HepG2 (cell line): Measurements from ENCODE around the gene RAE1. TPM values are rescaled to one million over a fixed set of nuclear protein-coding genes. Genes with fewer than 3 reads are reported as not detected.

Experiments used
- HNF4A ChIP-seq: sonication (generic); formaldehyde crosslinking; IDR thresholded peaks from 2 replicates; pipeline ENCODE4 v1.4.0; 2020; ENCODE audit warnings: missing genetic modification reagents
- RXRB ChIP-seq: IDR thresholded peaks from 2 replicates; pipeline ENCODE4 v1.6.1; 2016; ENCODE audit warnings: borderline replicate concordance, missing genetic modification reagents, missing compliant biosample characterization
- ZFX ChIP-seq: sonication (generic); formaldehyde crosslinking; IDR thresholded peaks from 2 replicates; pipeline ENCODE4 v1.4.0; 2020; ENCODE audit warnings: mild to moderate bottlenecking, low read depth, missing genetic modification reagents, moderate library complexity
- ZNF292 ChIP-seq: sonication (generic); formaldehyde crosslinking; IDR thresholded peaks from 2 replicates; pipeline ENCODE4 v1.8.1; 2022; ENCODE audit warnings: mild to moderate bottlenecking, low read depth, missing genetic modification reagents, borderline replicate concordance
- ZNF589 ChIP-seq: sonication (generic); formaldehyde crosslinking; conservative IDR thresholded peaks from 2 replicates; pipeline ENCODE4 v1.8.0; 2022; ENCODE audit warnings: mild to moderate bottlenecking, moderate library complexity, missing genetic modification reagents
- ZNF816 ChIP-seq: sonication (generic); formaldehyde crosslinking; IDR thresholded peaks from 2 replicates; pipeline ENCODE4 v1.8.0; 2022; ENCODE audit warnings: missing genetic modification reagents, mild to moderate bottlenecking, borderline replicate concordance
- polyA plus RNA-seq, 8 experiments: library from polyadenylated mRNA; depleted of rRNA in 3 of 8; stranded (reverse) in 7 of 8; unstranded in 1 of 8; fragments of >200 nt; fragmentation: Illumina TruSeq in 4 of 8; extraction: Trizol in 4 of 8; gene quantifications; 2 replicates each; pipeline versions ENCODE4 v1.2.1 to v1.2.3, GENCODE V29; 2011 to 2016; ENCODE audit warnings: low read depth in 4 of 8, missing spikeins in 1 of 8, mixed read lengths in 1 of 8; ENCODE audit not compliant: insufficient read depth in 1 of 8
- total RNA-seq, 5 experiments: library from RNA; depleted of rRNA; stranded (reverse); fragments of >200 nt; fragmentation: Illumina TruSeq; extraction: Trizol; gene quantifications; 2 replicates each; pipeline ENCODE4 v1.2.3, GENCODE V29; 2016; ENCODE audit warnings: low read depth in 1 of 5
- TF ChIP-seq, protein P1 (sequence below): sonication (generic); formaldehyde crosslinking; IDR thresholded peaks from 2 replicates; pipeline ENCODE4 v1.5.1; 2020; ENCODE audit warnings: mild to moderate bottlenecking, missing genetic modification reagents, borderline replicate concordance
- TF ChIP-seq, protein P2 (sequence below), 2 experiments: fragments of 450-650 bp in 1 of 2; sonication (generic) in 1 of 2; formaldehyde crosslinking in 1 of 2; IDR thresholded peaks; 2 replicates each; pipeline versions ENCODE4 v1.6.1 to v1.8.0; 2016 to 2022; ENCODE audit warnings: antibody characterized with exemption in 1 of 2, mild to moderate bottlenecking in 1 of 2, missing genetic modification reagents in 1 of 2

Gene RAE1
- total and polyA plus RNA-seq, 2 of the 13 experiments (the other 11 are each of a cell fraction or from before 2014, with no cell fraction given), result 36.1 to 72.9 TPM

DNA sequence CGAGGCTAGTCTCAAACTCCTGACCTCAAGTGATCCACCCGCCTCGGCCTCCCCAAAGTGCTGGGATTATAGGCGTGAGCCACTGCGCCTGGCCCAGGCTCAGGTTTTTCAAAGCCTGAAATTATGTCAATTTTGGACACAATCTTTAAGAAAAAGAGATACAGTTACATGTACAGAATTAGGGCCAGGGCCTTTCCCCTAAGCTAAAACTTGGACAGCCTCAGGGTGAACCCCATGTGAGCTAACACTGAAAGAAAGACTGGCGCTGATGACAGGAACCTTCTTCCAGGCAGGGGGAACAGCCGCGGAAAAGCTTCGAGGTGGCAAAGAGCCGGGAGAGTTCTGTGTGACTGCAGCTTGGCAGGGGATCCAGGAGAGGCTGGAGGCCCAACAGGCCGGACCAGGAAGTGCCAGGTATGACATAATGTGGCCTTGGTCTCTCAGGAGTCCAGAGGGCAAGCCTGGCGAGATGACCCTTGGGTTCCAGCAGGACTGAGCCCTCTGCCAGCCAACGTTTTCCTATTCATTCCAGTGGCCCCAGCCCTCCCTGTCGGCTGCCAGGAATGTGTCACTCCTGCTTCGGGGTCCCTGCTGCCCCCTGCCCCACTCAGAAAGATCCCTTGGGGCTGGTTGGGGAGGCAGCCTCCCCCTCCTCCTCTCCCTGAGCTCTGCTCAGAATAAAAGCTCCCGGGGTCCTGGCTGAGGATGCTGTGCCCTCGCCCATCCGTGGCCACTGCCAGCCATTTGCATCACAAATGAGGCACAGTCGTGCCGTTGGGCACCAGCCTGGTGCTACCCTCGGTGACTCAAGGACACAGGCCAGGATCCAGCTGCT lies 77.5 kb downstream of the RAE1 start (continued):
- no peak for TF ChIP-seq ZNF589
- TF ChIP-seq, protein P1, sequence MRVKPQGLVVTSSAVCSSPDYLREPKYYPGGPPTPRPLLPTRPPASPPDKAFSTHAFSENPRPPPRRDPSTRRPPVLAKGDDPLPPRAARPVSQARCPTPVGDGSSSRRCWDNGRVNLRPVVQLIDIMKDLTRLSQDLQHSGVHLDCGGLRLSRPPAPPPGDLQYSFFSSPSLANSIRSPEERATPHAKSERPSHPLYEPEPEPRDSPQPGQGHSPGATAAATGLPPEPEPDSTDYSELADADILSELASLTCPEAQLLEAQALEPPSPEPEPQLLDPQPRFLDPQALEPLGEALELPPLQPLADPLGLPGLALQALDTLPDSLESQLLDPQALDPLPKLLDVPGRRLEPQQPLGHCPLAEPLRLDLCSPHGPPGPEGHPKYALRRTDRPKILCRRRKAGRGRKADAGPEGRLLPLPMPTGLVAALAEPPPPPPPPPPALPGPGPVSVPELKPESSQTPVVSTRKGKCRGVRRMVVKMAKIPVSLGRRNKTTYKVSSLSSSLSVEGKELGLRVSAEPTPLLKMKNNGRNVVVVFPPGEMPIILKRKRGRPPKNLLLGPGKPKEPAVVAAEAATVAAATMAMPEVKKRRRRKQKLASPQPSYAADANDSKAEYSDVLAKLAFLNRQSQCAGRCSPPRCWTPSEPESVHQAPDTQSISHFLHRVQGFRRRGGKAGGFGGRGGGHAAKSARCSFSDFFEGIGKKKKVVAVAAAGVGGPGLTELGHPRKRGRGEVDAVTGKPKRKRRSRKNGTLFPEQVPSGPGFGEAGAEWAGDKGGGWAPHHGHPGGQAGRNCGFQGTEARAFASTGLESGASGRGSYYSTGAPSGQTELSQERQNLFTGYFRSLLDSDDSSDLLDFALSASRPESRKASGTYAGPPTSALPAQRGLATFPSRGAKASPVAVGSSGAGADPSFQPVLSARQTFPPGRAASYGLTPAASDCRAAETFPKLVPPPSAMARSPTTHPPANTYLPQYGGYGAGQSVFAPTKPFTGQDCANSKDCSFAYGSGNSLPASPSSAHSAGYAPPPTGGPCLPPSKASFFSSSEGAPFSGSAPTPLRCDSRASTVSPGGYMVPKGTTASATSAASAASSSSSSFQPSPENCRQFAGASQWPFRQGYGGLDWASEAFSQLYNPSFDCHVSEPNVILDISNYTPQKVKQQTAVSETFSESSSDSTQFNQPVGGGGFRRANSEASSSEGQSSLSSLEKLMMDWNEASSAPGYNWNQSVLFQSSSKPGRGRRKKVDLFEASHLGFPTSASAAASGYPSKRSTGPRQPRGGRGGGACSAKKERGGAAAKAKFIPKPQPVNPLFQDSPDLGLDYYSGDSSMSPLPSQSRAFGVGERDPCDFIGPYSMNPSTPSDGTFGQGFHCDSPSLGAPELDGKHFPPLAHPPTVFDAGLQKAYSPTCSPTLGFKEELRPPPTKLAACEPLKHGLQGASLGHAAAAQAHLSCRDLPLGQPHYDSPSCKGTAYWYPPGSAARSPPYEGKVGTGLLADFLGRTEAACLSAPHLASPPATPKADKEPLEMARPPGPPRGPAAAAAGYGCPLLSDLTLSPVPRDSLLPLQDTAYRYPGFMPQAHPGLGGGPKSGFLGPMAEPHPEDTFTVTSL (CRISPR knock-in tag), result 0 out of 2 replicates have a peak, but pooled peaks have one; percentile 21
- peak; percentile 94 for TF ChIP-seq HNF4A (CRISPR knock-in tag)
- peak; percentile 54; the same call in 1 of the 2 replicates for TF ChIP-seq ZNF292 (CRISPR knock-in tag)
- TF ChIP-seq, protein P2, sequence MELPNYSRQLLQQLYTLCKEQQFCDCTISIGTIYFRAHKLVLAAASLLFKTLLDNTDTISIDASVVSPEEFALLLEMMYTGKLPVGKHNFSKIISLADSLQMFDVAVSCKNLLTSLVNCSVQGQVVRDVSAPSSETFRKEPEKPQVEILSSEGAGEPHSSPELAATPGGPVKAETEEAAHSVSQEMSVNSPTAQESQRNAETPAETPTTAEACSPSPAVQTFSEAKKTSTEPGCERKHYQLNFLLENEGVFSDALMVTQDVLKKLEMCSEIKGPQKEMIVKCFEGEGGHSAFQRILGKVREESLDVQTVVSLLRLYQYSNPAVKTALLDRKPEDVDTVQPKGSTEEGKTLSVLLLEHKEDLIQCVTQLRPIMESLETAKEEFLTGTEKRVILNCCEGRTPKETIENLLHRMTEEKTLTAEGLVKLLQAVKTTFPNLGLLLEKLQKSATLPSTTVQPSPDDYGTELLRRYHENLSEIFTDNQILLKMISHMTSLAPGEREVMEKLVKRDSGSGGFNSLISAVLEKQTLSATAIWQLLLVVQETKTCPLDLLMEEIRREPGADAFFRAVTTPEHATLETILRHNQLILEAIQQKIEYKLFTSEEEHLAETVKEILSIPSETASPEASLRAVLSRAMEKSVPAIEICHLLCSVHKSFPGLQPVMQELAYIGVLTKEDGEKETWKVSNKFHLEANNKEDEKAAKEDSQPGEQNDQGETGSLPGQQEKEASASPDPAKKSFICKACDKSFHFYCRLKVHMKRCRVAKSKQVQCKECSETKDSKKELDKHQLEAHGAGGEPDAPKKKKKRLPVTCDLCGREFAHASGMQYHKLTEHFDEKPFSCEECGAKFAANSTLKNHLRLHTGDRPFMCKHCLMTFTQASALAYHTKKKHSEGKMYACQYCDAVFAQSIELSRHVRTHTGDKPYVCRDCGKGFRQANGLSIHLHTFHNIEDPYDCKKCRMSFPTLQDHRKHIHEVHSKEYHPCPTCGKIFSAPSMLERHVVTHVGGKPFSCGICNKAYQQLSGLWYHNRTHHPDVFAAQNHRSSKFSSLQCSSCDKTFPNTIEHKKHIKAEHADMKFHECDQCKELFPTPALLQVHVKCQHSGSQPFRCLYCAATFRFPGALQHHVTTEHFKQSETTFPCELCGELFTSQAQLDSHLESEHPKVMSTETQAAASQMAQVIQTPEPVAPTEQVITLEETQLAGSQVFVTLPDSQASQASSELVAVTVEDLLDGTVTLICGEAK (IDR thresholded peaks at IDR 0.05), result no peak
- TF ChIP-seq, protein P2 (CRISPR knock-in tag; IDR thresholded peaks at IDR 0.05), result no peak
- TF ChIP-seq ZFX, result peak; percentile 92
- TF ChIP-seq RXRB (CRISPR knock-in tag), result peak; percentile 47; the same call in 1 of the 2 replicates
- TF ChIP-seq ZNF816 (CRISPR knock-in tag), result peak; percentile 60; the same call in 1 of the 2 replicates
